HG03108 (cell line): ENCODE measurements around the gene RACGAP1.

ENCODE experiments used
- ATAC-seq: cut with Tn5 transposase; IDR thresholded peaks from one replicate; pipeline ENCODE4 v1.9.1; 2021; ENCODE audit warnings: moderate library complexity; ENCODE audit not compliant: unreplicated experiment

Gene RACGAP1, protein sequence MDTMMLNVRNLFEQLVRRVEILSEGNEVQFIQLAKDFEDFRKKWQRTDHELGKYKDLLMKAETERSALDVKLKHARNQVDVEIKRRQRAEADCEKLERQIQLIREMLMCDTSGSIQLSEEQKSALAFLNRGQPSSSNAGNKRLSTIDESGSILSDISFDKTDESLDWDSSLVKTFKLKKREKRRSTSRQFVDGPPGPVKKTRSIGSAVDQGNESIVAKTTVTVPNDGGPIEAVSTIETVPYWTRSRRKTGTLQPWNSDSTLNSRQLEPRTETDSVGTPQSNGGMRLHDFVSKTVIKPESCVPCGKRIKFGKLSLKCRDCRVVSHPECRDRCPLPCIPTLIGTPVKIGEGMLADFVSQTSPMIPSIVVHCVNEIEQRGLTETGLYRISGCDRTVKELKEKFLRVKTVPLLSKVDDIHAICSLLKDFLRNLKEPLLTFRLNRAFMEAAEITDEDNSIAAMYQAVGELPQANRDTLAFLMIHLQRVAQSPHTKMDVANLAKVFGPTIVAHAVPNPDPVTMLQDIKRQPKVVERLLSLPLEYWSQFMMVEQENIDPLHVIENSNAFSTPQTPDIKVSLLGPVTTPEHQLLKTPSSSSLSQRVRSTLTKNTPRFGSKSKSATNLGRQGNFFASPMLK

GRCh38 chr12:50025187-50026059 lies at the start of gene RACGAP1:
Gene RACGAP1, minus strand, starts transcription at chr12:50025494. Its CDS starts 8,779 bp downstream, at chr12:50016715.
- ATAC-seq: peak; percentile 93

DNA sequence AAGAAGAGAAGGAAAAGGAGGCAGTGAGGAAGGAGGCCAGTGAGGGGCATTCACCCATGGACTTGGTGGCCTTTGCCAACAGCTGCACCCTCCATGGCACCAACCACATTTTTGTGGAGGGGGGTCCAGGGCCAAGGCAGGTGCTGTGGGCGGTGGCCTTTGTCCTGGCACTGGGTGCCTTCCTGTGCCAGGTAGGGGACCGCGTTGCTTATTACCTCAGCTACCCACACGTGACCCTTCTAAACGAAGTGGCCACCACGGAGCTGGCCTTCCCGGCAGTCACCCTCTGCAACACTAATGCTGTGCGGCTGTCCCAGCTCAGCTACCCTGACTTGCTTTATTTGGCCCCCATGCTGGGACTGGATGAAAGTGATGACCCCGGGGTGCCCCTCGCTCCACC lies 48.4 kb upstream of the RACGAP1 start:
- ATAC-seq: no peak

DNA sequence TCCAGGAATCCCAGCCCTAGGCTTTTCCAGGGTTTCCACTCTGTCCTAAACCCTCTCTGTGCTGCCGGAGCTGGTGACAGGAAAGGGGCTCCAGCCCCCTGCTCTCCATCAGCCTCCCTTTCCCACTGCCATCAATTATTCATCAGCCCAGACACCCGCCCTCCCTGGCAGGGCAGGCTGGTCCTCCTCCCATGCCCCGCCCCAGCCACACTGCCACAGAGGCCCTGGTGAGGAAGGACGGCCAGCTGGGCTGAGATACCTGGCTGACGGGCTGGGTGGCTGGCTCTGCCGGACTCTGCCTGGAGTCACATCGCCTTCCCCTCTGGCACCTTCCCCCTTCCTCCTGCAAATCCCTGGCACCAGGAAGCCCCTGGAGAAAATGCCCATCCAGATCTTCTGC lies 47.9 kb upstream of the RACGAP1 start:
- no peak for ATAC-seq

DNA sequence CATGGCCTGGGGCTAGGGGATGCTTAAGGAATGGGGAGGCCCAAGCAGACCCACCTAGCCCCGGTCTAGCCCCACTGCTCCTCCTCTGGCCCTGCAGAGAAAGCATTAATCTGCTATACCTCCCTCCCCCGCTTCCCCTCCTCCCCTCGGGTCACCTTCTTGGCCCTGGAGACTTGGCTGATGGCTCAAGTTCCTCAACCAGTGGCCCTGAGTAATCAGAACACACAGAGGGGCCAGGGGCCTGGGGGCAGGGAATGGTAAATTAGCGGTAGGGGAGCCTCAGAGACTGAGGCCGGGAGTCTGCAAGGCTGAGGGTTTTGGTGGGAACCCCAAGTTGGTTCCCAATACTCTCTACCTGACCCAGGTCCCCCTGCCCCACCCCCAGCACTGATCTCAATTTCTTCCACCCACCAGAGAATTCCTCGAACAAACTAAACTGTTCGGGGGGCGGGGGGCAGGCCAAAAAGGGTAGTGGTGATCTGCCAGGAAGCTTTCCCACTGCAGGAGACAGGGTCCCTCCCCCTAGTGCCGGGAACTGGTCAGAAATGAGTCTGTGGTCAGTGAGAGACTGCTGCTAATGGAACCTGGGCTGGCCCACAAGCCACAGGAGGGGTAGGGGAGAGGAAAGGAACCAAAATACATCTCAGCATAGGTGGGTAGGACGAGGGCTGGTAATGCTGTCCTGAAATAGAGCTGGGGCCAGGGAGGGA lies 47.1 kb upstream of the RACGAP1 start:
- no peak for ATAC-seq

DNA sequence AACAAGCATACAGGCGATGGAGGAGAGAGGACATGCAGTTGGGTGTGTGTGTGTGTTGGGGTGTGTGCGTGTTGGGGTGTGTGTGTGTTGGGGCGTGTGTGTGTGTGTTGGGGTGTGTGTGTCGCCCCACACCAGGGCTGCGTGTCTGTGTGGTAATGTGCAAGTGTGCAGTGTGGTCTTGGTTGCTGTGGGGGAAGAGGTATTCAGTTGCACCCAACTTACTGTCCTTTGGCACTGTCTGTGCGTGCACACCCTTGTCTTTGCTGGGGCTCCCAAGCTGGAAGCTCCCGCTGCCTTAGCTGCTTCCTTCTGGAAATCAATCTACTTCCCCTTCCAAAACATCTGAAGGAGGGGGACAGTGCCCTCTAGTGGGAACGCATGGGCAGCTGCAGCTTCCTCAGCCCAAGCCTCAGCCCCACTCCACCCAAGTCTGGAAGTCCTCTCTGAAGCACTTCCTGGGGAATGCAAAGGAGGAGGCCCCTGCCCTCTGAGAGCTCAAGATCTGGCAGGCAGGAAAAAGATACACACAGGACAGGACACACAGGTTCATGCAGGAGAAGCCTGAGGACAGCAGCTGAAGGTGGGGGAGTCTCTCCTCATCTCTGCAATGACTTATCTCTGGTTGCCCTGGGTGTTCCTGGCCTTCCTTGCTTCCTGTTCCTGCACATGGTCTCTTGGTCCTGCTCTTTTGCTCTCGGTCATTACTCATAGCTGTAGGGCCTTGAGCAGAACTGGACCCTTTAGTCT lies 45.2 kb upstream of the RACGAP1 start:
- no peak for ATAC-seq

DNA sequence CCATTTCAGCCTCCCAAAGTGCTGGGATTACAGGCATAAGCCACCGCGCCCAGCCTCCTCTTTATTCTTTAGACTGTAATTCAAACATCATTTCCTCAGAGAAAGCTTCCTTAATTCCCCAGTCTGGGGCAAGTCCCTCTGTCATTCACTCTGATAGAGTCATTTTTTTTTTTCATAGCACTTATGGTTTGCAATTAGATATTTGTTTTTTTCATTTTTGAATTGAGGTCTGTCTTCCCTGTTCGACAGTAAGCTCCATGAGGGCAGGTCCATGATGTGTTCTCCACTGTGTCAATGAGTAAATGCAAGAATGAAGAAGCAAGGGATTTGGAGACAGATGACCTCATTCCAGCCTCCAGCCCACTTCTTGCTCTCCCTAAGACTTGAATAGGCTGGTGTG lies 44.2 kb upstream of the RACGAP1 start:
- no peak for ATAC-seq

DNA sequence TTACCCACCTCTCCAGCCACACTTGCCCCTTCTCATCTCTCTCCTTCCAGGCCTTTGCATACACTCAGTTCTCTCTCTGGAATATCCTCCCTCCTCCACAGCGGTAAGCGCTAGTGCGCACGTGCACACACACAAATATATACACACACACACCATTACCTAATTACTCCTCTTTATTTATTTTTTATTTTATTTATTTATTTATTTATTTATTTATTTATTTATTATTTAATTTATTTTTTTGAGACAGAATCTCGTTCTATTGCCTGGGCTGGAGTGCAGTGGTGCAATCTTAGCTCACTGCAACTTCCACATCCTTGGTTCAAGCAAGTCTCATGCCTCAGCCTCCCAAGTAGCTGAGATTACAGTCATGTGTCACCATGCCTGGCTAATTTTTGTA lies 43.8 kb upstream of the RACGAP1 start:
- no peak for ATAC-seq

DNA sequence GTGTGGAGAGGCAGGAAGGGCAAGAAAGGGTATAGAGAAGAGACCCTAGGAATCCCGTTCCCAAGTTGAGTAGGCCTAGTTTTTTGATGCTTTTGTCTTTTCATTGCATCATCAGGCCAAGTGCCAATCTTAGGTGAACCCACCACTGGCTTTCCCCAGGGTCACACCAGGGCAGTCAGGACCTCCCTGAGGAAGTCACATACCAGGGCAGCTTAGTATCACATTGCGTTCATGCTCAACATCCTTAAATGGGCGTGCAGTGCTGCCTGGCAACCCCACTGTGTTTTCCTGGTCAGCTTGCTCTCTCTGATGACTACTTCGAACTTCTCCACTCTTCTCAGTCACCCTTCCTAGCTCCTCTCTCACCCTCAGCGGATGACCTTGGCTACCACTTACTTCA lies 41.1 kb upstream of the RACGAP1 start:
- ATAC-seq: no peak

- no peak for ATAC-seq
Measured at GRCh38 chr12:50065726-50066310, 40.5 kb upstream of the RACGAP1 start.

GRCh38 chr12:50062728-50063460 lies 37.6 kb upstream of the RACGAP1 start:
- no peak for ATAC-seq

DNA sequence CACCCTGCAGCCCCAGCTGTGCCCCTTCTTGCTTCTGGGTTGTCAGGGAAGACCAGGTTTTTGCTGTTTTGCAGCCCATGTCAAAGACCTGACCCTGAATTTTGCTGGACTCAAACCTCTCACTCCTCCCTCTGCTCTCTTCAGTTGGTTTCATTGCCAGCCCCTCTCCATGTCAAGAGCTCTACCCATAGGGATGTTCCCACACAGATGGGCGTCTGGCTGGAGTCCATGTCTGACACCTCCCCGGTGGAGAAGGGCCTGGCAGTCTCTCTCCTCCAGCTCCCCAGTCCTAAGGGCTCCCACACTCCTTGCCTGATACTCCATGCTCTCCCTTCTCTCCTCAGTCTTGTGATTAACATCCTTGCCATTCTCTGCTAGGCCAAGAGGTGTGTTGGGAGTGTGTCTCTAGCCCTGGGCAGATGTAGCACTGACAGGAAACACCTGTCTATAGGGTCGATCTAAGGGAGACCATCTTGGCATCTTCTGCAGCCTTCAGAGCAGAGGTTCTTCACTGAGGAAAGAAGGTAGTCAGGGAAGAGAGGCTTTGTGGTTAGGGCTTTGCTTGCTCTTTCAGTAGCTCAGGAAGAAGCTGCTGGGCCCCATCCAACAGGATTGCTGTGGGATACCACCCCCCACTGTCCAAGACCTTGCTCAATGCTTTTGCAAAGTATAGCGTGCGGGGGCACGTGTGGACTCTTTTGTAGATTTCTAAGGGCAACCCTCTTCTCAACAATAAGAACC lies 36.8 kb upstream of the RACGAP1 start:
- ATAC-seq: no peak

- ATAC-seq: no peak
Measured at GRCh38 chr12:50061171-50061570, 35.9 kb upstream of the RACGAP1 start.

GRCh38 chr12:50060120-50060468 lies 34.8 kb upstream of the RACGAP1 start:
- no peak for ATAC-seq

DNA sequence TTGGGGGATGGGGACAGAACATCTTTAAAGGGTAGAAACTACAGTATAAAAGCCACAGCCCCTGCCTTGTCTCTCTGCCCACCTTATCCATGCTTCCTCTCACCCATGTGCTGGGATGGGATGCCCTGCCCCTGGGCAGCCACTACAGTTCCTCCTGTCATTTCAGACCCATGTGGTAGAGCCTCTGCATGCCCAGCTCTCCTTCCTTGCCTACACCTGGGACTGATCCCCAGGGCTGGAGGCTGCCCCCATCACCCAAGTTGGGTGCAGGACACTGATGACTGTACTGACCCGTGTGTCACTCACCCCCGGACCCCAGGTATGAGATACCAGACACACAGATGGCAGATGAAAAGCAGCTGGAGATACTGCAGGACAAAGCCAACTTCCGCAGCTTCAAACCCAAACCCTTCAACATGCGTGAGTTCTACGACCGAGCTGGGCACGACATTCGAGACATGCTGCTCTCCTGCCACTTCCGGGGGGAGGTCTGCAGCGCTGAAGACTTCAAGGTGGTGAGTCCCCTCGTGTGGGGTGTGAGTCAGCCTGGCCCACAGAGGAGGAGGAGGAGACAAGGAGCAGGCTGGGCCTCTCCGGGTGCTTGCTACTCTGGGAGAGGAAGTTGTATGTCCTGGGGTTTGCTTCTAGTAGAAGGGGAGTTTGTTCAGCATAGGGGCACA lies 34.3 kb upstream of the RACGAP1 start:
- no peak for ATAC-seq

- ATAC-seq: no peak
Measured at GRCh38 chr12:50058743-50059312, 33.5 kb upstream of the RACGAP1 start.

- no peak for ATAC-seq
Measured at GRCh38 chr12:50057896-50058670, 32.8 kb upstream of the RACGAP1 start.
